Measurements from ENCODE around the gene LHFPL3.

LHFPL3 gene

GRCh38 chr7:104767826-104768536 lies 439.6 kb downstream of the LHFPL3 start:
- Mint-ChIP-seq H3K27ac (no peak overlapping the region), H3K9me3 (no peaks in the 10 kb centered on the region), H3K4me3 (no peak overlapping the region), H3K4me1 (no peaks in the 10 kb centered on the region), H3K27me3 (peaks cover 14% of the 10 kb centered on the region)
- ATAC-seq (no peak), DNase-seq (no peak)

- ATAC-seq (no peak), DNase-seq (no peak)
- Mint-ChIP-seq H3K4me3 (no peak overlapping the region), H3K9me3 (no peaks in the 10 kb centered on the region), H3K27me3 (peaks cover 13% of the 10 kb centered on the region), H3K4me1 (no peaks in the 10 kb centered on the region), H3K27ac (peak overlapping the region; percentile 58 to 69)
Observed at GRCh38 chr7:104772405-104773345, 444.3 kb downstream of the LHFPL3 start.

- Mint-ChIP-seq H3K27me3 (peaks cover 13% of the 10 kb centered on the region), H3K9me3 (no peaks in the 10 kb centered on the region), H3K4me1 (no peaks in the 10 kb centered on the region), H3K27ac (no peak overlapping the region), H3K4me3 (no peak overlapping the region)
- DNase-seq, result no peak
- no peak for ATAC-seq
Observed at GRCh38 chr7:104773796-104774195, 445.4 kb downstream of the LHFPL3 start.

- no peak for ATAC-seq
- no peak for DNase-seq
- Mint-ChIP-seq H3K4me3 (no peak overlapping the region), H3K4me1 (no peaks in the 10 kb centered on the region), H3K27me3 (peaks cover 13% of the 10 kb centered on the region), H3K9me3 (no peaks in the 10 kb centered on the region), H3K27ac (no peak overlapping the region)
Observed at GRCh38 chr7:104775531-104775930, 447.1 kb downstream of the LHFPL3 start.

- Mint-ChIP-seq H3K4me3 (no peak overlapping the region), H3K27me3 (peaks cover 8% of the 10 kb centered on the region), H3K27ac (no peak overlapping the region), H3K9me3 (no peaks in the 10 kb centered on the region), H3K4me1 (no peaks in the 10 kb centered on the region)
- no peak for DNase-seq
- no peak for ATAC-seq
Observed at GRCh38 chr7:104777301-104777800, 448.9 kb downstream of the LHFPL3 start.

GRCh38 chr7:104779888-104780287 lies 451.5 kb downstream of the LHFPL3 start:
- Mint-ChIP-seq H3K27ac (no peak overlapping the region), H3K4me3 (no peak overlapping the region), H3K9me3 (no peaks in the 10 kb centered on the region), H3K27me3 (peaks cover 7% of the 10 kb centered on the region), H3K4me1 (no peaks in the 10 kb centered on the region)
- DNase-seq, result no peak
- ATAC-seq, result no peak

- Mint-ChIP-seq H3K4me3 (no peak overlapping the region), H3K27me3 (peaks cover 10% of the 10 kb centered on the region), H3K27ac (no peak overlapping the region), H3K9me3 (no peaks in the 10 kb centered on the region), H3K4me1 (no peaks in the 10 kb centered on the region)
- no peak for DNase-seq
- no peak for ATAC-seq
Observed at GRCh38 chr7:104784686-104785085, 456.3 kb downstream of the LHFPL3 start.

GRCh38 chr7:104789780-104790179 lies 461.4 kb downstream of the LHFPL3 start:
- H3K4me1 Mint-ChIP-seq, result no peaks in the 10 kb centered on the region

GRCh38 chr7:104790440-104790839 lies 462.0 kb downstream of the LHFPL3 start:
- Mint-ChIP-seq H3K9me3 (no peaks in the 10 kb centered on the region), H3K27me3 (peaks cover 33% of the 10 kb centered on the region), H3K27ac (no peak overlapping the region), H3K4me3 (no peak overlapping the region), H3K4me1 (no peaks in the 10 kb centered on the region)
- ATAC-seq, result no peak
- no peak for DNase-seq

More at GRCh38 chr7:104789780-104790179, 461.4 kb downstream of the LHFPL3 start:
- no peak overlapping the region for H3K27ac Mint-ChIP-seq
- ATAC-seq (no peak), DNase-seq (no peak)
- peaks cover 32% of the 10 kb centered on the region for H3K27me3 Mint-ChIP-seq
- H3K9me3 Mint-ChIP-seq, result no peaks in the 10 kb centered on the region
- no peak overlapping the region for H3K4me3 Mint-ChIP-seq

GRCh38 chr7:104791080-104791479 lies 462.7 kb downstream of the LHFPL3 start:
- Mint-ChIP-seq H3K27ac (no peak overlapping the region), H3K4me3 (no peak overlapping the region), H3K27me3 (peaks cover 31% of the 10 kb centered on the region), H3K9me3 (no peaks in the 10 kb centered on the region), H3K4me1 (no peaks in the 10 kb centered on the region)
- ATAC-seq (no peak), DNase-seq (no peak)

- no peak for ATAC-seq
- DNase-seq, result no peak
- peaks cover 31% of the 10 kb centered on the region for H3K27me3 Mint-ChIP-seq
- no peaks in the 10 kb centered on the region for H3K4me1 Mint-ChIP-seq
- no peaks in the 10 kb centered on the region for H3K9me3 Mint-ChIP-seq
- H3K4me3 Mint-ChIP-seq, result no peak overlapping the region
- no peak overlapping the region for H3K27ac Mint-ChIP-seq
Observed at GRCh38 chr7:104793066-104793465, 464.7 kb downstream of the LHFPL3 start.

- H3K9me3 Mint-ChIP-seq, result no peaks in the 10 kb centered on the region
- DNase-seq (no peak), ATAC-seq (no peak)
- no peak overlapping the region for H3K4me3 Mint-ChIP-seq
- peaks cover 32% of the 10 kb centered on the region for H3K27me3 Mint-ChIP-seq
- no peaks in the 10 kb centered on the region for H3K4me1 Mint-ChIP-seq
- H3K27ac Mint-ChIP-seq, result no peak overlapping the region
Observed at GRCh38 chr7:104794154-104794553, 465.8 kb downstream of the LHFPL3 start.

GRCh38 chr7:104794589-104794988 lies 466.2 kb downstream of the LHFPL3 start:
- H3K27me3 Mint-ChIP-seq, result peaks cover 36% of the 10 kb centered on the region
- no peaks in the 10 kb centered on the region for H3K9me3 Mint-ChIP-seq
- no peak for DNase-seq
- H3K27ac Mint-ChIP-seq, result no peak overlapping the region
- H3K4me3 Mint-ChIP-seq, result no peak overlapping the region
- no peak for ATAC-seq
- no peaks in the 10 kb centered on the region for H3K4me1 Mint-ChIP-seq

- no peak for DNase-seq
- peaks cover 41% of the 10 kb centered on the region for H3K27me3 Mint-ChIP-seq
- H3K27ac Mint-ChIP-seq, result no peak overlapping the region
- H3K4me1 Mint-ChIP-seq, result no peaks in the 10 kb centered on the region
- ATAC-seq, result no peak
- H3K9me3 Mint-ChIP-seq, result no peaks in the 10 kb centered on the region
- H3K4me3 Mint-ChIP-seq, result no peak overlapping the region
Observed at GRCh38 chr7:104795086-104795485, 466.7 kb downstream of the LHFPL3 start.

GRCh38 chr7:104795616-104796398 lies 467.4 kb downstream of the LHFPL3 start:
- Mint-ChIP-seq H3K4me1 (no peaks in the 10 kb centered on the region), H3K27me3 (peaks cover 48% of the 10 kb centered on the region), H3K9me3 (no peaks in the 10 kb centered on the region), H3K4me3 (no peak overlapping the region), H3K27ac (no peak overlapping the region)
- DNase-seq, result no peak
- no peak for ATAC-seq
